ENCODE measurements around the gene DTX1.

GRCh38 chr12:113063396-113064350 lies 7.1 kb downstream of the DTX1 start:
- TF ChIP-seq POLR2A (IDR thresholded peaks at IDR 0.05) (no peak), CTCF (IDR thresholded peaks at IDR 0.05) (no peak), EP300 (IDR thresholded peaks at IDR 0.05) (no peak), POLR2AphosphoS5 (IDR thresholded peaks at IDR 0.05) (no peak)

Measured in suprapubic skin (tissue), 4 donors.